Cortex of kidney (tissue), 1 donor: ENCODE measurements around the gene COL13A1.

ENCODE experiments used
- DNase-seq: peaks from one replicate; lab custom pipeline; 2025; lab: John Stamatoyannopoulos, UW

Gene COL13A1

DNA sequence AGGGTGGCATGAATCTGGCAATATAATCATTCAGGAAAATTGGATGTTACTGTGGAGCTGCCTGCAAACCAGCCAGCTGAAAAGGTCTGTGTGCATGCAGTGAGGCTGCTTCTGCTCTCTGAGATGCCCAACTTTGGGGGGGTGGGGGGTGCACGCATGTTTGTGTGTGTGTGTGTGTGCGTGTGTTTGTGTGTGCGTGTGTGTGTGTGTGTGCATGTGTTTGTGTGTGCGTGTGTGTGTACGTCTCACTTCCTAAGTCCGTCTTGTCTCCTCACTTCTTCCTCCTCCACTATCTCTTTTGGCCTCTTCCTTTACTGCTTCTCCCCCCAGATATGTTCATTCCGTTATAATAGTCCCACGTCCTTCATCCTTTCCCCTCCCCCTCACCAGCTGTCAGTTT is 148.1 kb downstream of the COL13A1 start:
- DNase-seq: no peak

DNA sequence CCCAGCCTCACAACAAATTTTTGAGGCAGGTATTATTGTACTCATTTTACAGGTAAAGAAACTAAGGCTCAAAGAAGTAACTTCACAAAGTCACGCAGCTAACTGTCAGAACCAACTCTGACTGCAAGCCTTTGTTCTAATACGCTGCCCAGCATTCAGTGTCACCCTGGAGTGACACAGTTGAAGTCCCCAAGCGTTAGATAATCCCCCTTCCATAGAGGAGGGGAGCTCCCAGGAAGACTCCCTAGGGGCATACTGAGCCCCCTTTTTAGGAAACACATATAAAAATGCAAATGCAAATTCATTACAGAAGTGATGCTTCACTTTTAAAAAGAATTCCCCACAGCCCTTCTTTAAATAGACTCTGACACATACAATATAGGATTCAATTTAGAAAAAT is 150.0 kb downstream of the COL13A1 start:
- DNase-seq: no peak

DNA sequence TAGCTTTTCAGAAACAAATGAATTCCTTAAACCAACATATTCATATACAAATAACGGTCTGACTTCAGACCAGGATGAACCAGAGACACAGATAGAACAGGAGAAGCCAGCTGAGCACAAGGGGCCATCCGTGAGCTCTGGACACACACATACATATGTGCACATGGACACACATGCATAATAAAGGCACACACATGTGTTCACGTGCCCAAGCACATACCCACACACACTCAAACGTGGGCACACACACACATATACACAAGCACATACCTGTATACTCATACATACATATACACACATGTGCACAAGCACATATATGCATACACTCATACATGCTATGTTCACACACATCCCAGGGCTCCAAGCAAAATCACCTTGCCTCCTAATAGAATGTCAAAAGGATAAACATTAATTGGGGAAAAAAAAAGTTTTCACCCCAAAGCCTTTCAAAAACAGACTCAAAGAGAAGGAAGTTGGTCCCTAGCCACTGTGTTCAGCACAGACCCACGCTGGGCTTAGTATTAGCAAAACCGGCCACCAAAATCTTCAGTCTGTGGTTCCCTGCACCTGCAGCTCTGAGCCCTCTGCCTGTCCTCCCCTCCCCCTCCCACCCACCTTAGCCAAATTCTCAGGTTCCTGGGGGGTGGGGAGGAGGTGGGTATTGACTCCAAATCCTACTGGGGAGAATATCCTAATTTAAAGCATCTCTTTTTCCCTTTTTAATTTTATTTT is 150.5 kb downstream of the COL13A1 start:
- no peak for DNase-seq

DNA sequence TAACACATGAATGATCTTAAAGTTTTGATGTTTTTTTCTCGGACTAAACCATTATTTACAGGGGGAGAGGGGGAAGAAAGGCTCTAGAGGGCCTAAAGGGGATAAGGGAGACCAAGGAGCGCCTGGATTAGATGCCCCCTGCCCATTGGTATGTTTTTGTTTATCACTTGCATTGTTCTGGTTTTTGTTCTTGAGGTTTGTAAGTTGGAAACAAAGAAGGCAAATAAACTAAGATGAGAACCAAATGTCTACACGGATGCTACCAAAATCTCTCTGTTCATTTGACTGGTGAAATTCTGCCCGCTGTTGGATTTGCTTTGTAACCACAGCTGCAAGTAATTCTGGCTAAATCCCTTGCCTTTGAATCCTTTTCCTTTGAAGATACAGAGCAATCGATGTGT is 151.1 kb downstream of the COL13A1 start:
- DNase-seq: no peak

DNA sequence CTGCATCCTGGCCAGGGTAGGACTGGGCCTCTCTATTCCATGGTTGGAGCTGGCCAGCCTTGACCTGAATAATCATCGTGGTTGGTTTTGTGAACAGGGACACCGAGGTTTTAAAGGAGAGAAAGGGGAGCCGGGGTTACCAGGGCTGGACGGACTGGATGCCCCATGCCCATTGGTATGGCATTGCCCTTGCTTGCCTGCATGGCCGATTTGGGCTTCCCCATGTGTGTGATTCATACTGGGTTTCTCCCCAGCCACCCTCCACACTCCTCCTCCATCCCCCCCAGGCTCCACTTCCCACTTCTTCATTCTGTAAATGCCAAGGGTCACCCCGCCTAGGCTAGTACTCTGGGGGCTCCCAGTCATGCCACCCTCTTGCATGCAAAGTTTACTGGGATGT is 152.1 kb downstream of the COL13A1 start:
- DNase-seq: no peak

DNA sequence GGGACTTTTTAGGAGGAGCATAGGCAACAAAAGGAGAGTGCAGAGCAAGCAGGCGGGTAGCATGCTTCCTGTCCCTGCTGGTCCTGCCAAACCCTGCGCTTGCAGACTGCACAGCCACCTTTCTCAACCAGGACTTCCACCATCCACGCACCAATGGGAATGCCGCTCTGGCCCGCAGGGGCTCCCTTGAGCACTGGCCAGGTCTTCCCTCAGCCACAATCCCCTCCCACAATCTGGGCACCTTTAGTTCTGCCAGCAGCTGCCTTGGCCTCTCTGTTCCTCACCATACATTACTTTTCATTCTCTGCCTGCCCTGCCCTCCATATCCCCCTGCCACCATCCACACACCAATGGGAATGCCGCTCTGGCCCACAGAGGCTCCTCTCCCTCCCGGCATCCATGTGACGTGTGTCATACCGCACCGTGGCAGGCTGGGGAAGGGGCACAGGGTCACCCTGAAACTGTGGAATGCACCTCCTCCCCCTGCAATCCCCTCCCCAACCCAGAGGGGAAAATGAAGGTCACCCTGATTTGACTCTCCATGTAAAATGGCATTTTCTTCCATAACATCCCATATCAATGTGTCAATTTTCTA is 153.6 kb downstream of the COL13A1 start:
- no peak for DNase-seq

DNA sequence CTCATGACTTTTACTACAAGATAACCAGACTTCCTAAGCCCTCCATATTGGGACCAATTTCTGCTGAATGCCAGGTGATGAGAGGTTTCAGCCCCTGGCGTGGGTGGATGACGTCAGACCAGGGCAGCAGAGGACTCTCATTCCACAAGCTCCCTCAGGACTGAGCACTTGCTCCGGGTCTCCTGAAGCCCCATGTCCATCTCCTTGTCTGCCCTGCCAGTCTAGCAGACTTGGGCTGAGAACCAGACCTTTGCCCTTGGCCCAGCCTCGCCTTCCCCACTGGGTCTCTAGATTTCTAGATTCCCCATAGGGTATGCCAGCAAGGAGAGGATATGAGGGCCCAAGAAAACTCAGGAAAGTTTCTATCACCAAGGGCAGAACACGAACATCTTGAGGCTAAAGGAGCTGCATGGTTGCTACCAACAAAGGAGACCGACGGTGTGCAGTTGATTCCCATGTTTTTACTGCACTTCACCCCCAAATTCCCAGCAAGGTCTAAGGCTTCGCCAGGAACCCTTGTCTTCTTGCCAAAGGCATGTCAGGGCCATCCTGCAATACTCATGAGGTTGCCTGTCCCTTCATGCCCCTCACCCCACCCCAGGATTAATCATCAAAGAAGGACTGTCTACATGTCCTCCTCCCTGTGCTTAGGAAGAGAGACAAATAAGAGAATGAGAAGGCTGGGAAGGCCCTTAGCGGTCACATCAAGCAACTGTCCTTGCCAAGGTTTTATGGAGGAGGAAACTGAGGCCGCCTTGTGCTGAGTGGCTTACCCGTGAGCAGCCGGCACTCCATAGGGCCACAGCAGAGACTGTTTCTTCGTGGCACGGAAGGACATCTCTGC is 154.4 kb downstream of the COL13A1 start:
- no peak for DNase-seq

DNA sequence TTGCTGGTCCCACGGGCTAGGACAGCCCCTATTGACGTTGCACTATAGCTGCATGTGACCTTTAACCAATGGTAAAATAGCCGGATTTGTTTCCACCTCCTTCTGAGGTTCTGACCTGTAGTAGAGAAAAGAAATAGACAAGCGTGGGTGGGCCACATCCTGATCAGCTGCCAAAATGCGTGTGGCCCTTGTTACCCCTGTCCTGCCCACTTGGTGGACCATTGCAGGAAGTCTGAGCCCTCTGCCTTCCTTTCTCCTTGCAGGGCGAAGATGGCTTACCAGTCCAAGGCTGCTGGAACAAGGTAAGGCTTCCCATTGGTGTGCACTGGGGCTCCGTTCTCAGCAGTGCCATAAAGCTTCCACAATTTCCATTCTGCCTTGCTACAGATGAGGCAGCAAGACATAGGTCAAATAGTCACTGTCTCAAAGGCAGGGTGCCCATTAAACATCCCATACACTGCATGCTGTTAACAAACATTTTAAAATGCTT is 155.1 kb downstream of the COL13A1 start:
- no peak for DNase-seq

DNA sequence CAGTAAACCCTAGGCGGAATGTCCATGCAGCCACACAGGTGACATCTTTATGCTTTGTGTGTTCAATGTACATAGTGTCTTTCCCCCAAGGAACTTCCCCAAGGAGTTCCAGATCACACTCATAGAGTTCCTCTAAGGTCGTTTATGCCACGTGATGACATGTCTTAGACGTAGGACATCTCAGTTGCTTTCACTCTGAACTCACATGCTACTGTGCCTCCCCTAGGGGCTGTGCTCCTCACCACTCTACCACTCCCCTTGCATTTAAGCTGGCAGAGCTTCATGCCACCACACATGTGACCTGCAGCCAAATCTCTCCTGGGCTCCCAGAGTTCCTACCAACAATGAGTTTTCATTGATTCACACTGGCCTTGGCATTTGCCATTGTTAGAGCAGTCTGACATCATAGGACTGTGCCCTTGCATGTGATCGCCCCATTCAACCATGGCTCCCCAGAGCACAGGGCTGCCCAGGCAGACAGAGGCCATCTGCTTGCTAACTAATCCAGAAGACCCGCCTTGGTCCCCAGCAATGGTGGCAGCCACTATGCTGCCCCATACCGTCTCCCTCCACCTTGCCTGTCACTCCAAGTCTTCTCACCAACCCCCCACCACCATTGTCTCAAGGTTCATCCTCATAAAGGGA is 155.7 kb downstream of the COL13A1 start:
- no peak for DNase-seq

DNA sequence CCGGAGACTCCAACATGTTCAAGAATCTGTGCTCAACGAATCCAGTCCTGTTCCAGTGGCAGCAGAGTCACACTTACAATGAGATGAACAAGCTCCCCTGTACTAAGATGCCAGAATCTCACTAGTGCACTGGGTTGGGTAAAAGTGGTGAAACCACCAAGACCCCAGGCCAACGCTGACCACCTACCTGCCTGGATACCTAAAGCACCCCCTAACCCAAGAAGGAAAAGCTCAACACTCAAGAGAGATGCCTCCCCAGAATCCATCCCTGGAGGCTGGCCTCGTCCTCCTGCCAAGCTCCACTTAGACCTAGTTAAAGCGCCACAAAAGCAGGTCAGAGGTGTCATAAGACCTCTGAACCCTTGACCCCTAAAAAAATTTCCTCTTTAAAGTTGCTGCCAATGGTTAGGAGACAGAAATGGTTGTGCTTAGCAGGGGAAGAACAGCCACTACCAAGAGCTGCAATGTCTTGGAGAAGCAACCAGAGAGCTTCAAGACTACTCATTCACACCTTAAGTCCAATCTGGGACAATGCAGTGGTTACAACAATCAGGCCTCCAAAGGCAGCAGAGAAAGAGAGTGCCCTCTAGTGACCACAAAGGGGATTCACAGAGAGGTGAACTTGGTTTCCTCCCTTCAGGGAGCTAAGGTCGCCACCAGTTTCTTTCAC is 156.3 kb downstream of the COL13A1 start:
- DNase-seq: no peak

DNA sequence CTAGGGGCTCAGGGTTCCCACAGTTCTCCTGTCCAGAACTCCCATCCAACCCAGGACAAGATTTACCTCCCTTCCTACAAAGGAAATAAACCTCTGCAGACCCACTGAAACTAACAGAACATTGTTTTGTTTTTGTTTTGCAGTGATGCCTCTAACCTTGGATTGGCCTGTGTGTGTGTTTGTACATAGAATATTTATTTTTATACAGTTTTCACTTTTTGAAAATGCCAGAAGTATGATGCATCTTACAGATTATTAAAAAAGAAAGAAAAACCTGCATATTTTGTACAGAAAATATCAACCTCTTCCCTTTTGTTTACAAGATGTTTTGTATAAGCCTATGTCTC is 156.8 kb downstream of the COL13A1 start:
- DNase-seq: no peak

DNA sequence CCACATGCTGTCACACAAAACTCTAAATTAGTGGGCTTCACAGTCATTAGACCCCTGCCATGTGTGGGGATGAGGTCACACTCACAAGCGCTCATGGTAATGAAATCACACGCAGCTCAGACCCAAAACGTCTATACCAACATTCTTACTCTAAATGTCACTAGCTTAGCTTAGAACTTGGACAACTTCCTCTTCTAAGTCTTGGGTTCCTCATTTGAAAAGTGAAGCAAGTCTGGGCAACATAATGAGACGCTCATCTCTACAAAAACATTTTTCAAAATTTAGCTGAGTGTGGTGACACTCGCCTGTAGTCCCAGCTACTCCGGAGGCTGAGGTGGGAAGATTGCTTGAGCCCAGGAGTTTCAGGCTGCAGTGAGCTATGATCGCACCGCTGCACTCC is 158.2 kb downstream of the COL13A1 start:
- no peak for DNase-seq

DNA sequence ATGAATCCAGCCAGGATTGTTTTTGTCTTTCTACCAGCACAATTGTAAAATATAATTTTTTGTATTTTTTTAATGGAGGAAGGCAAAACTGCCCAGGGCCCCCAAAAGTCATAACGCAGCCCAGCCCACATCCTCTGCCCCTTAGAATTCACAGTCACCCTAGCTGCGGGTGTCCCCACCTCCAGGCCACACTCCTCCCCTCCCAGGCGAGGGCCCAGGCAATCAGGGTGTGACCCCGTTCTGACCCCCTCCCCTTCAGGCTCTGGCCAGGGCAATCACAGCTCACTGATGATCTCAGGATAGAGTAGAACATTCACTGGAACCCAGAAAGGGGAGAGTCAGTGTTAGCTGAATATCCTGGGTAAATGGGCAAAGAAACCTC is 158.9 kb downstream of the COL13A1 start:
- no peak for DNase-seq

DNA sequence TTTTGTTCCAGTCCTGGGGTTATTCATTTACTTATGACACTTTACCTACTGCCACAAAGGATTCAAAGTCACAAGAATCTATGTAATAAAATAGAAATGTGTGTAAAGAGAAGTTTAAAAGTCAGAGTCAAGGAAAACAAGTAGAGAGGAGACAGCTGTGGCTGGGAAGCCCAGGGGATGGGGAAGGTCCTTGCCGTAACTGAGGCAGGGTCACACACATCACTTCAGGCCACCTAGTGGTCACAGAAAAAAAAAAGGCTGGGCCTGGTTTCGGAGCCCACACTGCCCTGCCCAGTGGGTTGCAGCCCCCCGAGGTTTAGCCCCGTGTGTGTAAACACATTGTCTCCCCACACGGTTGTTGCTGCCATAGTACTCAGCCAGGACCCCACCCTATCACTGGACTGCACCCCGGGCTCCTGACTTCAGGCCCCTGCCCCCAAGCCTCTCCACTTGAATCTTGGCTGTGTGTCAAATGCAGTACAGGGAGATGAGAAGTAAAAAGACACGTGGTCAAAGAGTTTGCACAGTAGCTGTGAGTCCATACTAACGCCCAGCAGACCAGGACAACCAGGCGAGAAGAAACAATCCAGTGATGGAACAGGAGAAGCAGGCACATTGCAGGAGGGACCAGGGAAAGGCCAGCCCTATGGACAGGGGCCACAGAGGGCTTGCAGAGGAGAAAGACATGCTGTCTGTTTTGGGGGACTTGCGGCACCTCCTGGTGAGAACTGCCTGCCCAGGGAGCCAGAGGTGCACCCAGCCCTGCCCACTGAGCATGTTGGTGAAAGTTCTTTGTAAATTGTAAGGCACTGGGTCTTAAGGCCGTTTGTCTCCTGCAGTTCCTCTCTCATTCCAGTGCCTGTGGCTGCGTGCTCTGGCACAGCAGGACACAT is 159.5 kb downstream of the COL13A1 start:
- DNase-seq: no peak

DNA sequence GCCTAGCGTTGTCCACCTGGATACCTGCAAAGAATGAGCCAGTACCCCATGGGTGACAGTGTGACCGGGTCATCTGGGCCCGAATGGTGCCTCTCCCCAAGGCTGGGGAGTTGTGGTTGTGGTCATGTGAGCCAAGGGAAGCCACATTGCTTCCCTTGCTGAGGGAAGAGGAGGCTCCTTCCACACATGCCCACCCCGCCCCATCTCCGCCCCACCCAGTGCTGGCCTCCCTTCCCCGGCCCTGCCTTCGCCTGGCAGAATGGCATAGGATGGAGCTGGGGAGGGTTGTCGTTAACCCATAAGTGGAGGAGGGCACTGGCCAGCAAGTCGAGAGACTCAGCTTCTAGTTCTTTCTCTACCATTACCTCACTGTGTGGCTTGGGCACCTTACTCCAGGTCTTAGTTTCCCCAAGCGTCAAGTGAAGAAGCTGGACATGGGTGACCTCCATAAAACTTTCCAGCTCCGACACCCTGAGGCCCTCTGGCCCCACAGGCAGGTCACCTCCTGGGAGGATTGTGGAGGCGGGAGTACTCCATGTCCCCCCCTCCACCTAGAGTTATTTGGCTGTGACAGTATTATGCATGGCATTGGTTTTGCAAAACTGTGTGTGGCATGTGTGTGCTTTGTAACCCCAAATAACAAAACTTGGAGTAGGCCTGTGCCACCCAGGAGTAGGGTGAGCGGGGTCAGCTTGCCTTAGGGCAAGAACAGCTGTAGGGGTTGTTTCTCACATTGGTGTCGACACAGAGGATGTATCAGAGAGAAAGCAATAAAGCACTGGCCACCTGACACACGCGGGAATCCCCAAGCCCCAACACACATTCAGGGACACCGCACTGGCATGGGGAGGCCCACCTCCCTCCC is 160.4 kb downstream of the COL13A1 start:
- DNase-seq: no peak

DNA sequence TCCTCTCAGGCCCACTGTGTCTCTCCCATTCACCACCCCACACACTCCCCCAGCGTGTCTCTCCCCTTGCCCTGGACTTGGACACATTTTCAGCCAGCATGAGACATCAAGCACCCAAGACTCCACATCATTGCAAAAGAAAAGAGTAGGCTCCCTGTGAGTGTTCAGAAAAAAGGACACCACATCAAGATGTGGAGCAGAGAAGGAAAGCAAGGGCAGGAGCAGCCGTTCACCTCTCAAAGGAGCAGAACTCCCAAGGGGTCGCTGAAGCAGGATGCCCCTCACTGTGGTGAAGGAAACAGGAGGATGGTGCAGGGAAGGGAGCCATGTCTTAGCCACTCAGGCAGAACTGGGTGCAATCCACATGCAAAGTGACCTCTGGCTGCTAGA is 161.0 kb downstream of the COL13A1 start:
- DNase-seq: no peak

DNA sequence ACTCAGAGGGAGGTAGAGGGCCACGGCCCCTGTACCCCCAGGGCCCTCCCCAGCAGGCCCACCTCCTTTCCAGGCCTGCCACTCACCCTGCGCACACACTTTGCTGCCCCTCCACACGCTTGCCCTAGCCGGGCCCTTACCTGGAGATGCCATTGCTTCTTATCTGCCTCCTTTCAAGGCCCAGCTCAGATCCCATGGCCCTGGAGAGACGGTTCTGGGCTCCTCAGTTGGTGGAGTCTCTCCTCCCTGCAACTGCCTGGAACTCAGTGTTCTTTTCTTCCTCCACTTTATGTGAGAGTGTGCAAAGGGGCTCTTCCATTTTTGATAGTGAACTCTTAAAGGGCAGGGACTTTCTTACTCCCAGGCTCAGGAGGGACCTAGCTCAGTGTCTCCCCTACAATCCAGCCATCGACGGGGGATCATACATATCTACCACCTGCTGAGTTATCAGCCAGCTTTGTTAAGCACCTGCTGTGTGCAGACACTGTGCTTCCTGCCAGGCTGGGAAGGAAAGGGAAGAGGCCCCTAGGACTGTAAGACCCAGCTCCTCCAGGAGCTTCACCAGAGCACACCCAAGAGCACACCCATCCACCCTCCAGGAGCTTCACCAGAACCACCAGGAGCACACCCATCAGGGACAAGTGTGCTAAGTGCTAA is 161.6 kb downstream of the COL13A1 start:
- DNase-seq: no peak

DNA sequence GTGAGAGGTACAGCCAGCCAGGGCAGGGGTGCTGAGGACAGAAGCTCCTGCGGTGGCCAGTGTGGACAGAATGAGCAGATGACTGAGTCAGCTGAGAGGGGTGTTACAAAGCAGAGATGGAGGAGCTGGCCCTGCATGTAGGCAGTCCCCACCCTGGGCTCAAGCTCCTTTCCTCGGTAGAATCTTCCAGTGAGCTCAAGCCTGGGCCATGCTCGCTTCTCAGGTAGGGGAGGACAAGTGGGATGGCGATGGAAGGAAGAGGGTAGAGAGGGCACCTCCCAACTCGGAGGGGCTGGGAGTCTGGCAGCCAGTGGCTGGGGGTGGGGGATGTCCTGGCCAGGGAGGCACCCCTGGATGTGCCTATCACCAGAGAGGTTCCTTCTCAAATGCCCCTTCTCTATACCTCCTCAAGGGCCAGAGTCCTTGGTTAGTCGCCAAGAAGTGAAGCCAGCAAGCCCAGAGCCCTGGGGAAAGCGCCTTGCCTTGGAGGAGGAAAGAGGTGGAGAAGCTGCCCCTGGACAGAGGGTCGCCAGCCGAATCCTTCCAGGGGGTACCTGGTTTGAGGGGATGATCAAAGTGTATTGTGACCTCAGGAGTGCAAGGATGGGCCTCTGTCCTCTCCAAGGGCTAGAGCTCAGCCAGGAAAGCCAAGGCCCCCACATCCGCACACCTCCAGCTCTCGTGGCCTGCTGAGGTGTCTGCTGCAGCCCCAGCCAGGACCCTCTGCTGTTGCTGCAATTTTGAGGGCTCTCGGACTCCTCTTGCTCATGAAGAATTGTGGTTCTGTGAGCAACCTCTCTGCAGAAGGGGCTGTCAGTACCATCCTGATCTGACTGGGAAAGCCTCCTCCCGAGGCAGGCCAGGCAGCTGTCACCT is 162.4 kb downstream of the COL13A1 start:
- DNase-seq: no peak

DNA sequence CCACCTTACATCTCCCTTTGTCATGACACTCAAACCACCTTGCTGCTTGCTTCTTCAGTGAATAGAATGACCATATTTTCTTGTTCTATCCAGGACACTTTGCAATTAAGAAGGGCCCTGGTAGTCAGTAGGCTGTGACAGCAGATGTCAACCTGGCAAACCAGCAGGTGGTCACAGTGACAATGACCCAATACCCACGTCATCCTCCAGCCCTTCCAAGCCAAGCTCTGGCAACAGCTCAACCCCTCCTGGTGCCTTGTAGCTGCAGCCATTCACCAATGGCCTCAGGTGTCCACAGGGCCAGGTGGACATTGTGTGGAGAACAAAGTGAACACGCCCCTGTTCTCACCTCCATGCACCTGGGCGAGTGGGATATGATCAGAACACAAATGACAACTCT is 163.4 kb downstream of the COL13A1 start:
- DNase-seq: no peak
